Left ventricle myocardium inferior (tissue), 1 donor: ENCODE measurements around the gene RRAS. TPM values are rescaled to one million over a fixed set of nuclear protein-coding genes. Genes with fewer than 3 reads are reported as not detected.

Experiments used
- DNase-seq: peaks from one replicate; pipeline ENCODE4 v3.0.0-alpha.2; 2020
- H3K27ac ChIP-seq: fragments of 200-600 bp; replicated peaks from 2 replicates; pipeline ENCODE4 v1.8.0; 2021
- H3K27me3 ChIP-seq: fragments of 200-600 bp; 2 replicates; pipeline ENCODE4 v1.8.0; 2021; ENCODE audit warnings: low read depth
- H3K36me3 ChIP-seq: fragments of 200-600 bp; 2 replicates; pipeline ENCODE4 v1.8.0; 2021
- H3K4me1 ChIP-seq: fragments of 200-600 bp; 2 replicates; pipeline ENCODE4 v1.8.0; 2021
- H3K4me3 ChIP-seq: fragments of 200-600 bp; 2 replicates; pipeline ENCODE4 v1.8.0; 2021; ENCODE audit warnings: mild to moderate bottlenecking, moderate library complexity
- H3K9me3 ChIP-seq: fragments of 200-600 bp; replicated peaks from 2 replicates; pipeline ENCODE4 v1.8.0; 2021
- CTCF ChIP-seq: fragments of 200-600 bp; IDR thresholded peaks from 2 replicates; pipeline ENCODE4 v1.8.0; 2021; ENCODE audit warnings: antibody characterized with exemption, mild to moderate bottlenecking, borderline replicate concordance
- intact Hi-C: fragments of 100-400 bp; cut with micrococcal nuclease; formaldehyde crosslinking; loops from one replicate; pipeline ENCODE4 v1.11.0; 2022
- total RNA-seq: library from RNA; stranded (reverse); fragmentation: NEBNext Ultra II Directional; extraction: Animal tissue kit (Norgen Biotek cat#: 25700); gene quantifications from one replicate; pipeline ENCODE4 v1.2.1, GENCODE V29; 2021
- donor health status: DM: no; HTN: yes; CAD: no; lungs with severe emphysema.

RRAS gene
- total RNA-seq, 1 donor from 2014 or later = 116 TPM

GRCh38 chr19:49683814-49684250, 43.9 kb upstream of the RRAS start:
- TF ChIP-seq CTCF = no peak
- Histone ChIP-seq H3K4me3 (no peak overlapping the region), H3K27ac (no peak overlapping the region), H3K36me3 (peaks cover 74% of the 10 kb centered on the region), H3K27me3 (no peaks in the 10 kb centered on the region), H3K9me3 (no peaks in the 10 kb centered on the region), H3K4me1 (peaks cover 74% of the 10 kb centered on the region)
- no peak for DNase-seq
- intact Hi-C loops = no loop called here

- DNase-seq = no peak
- H3K27ac ChIP-seq = no peak overlapping the region
- H3K4me3 ChIP-seq = no peak overlapping the region
- TF ChIP-seq CTCF = no peak
- peaks cover 75% of the 10 kb centered on the region for H3K4me1 ChIP-seq
- H3K9me3 ChIP-seq = no peaks in the 10 kb centered on the region
- no peaks in the 10 kb centered on the region for H3K27me3 ChIP-seq
- peaks cover 63% of the 10 kb centered on the region for H3K36me3 ChIP-seq
- intact Hi-C loops = no loop called here
These were observed 42.3 kb upstream of the RRAS start for GRCh38 chr19:49682274-49682673.

GRCh38 chr19:49681830-49682229, 41.9 kb upstream of the RRAS start:
- no peak overlapping the region for H3K4me3 ChIP-seq
- H3K4me1 ChIP-seq = peaks cover 73% of the 10 kb centered on the region
- intact Hi-C loops = no loop called here
- H3K27ac ChIP-seq = no peak overlapping the region
- no peak for TF ChIP-seq CTCF
- H3K36me3 ChIP-seq = peaks cover 59% of the 10 kb centered on the region
- DNase-seq = no peak
- no peaks in the 10 kb centered on the region for H3K9me3 ChIP-seq
- no peaks in the 10 kb centered on the region for H3K27me3 ChIP-seq

GRCh38 chr19:49680421-49681351, 40.7 kb upstream of the RRAS start:
- Histone ChIP-seq H3K9me3 (no peaks in the 10 kb centered on the region), H3K36me3 (peaks cover 49% of the 10 kb centered on the region), H3K4me3 (peak overlapping the region; percentile 51), H3K27ac (peak overlapping the region; percentile 97), H3K4me1 (peaks cover 68% of the 10 kb centered on the region), H3K27me3 (no peaks in the 10 kb centered on the region)
- DNase-seq = peak; percentile 90
- TF ChIP-seq CTCF = peak; percentile 100
- intact Hi-C loops = no loop called here

GRCh38 chr19:49679771-49680413, 39.9 kb upstream of the RRAS start:
- intact Hi-C loops = no loop called here
- DNase-seq = no peak
- Histone ChIP-seq H3K9me3 (no peaks in the 10 kb centered on the region), H3K4me1 (peaks cover 61% of the 10 kb centered on the region), H3K27ac (peak overlapping the region; percentile 97), H3K4me3 (peak overlapping the region; percentile 51), H3K27me3 (no peaks in the 10 kb centered on the region), H3K36me3 (peaks cover 41% of the 10 kb centered on the region)
- no peak for TF ChIP-seq CTCF
